Measurements from ENCODE around the gene KLHDC8A.
"Not testable (repeated sequence)": the region's sequence is repeated elsewhere in the genome, so short reads cannot be mapped to it uniquely, and the experiment has no call there.

KLHDC8A gene

GRCh38 chr1:205356440-205357139 lies at the start of gene KLHDC8A:
Gene KLHDC8A (minus strand): TSS chr1:205356922. CDS start chr1:205343604, 13,318 bp downstream.
- DNase-seq (ENCODE audit: low spot score), result no peak

GRCh38 chr1:205406252-205406651 lies 49.5 kb upstream of the KLHDC8A start:
- not testable (repeated sequence) for DNase-seq (ENCODE audit: low spot score)

GRCh38 chr1:205404484-205404883 lies 47.8 kb upstream of the KLHDC8A start:
- not testable (repeated sequence) for DNase-seq (ENCODE audit: low spot score)

- DNase-seq (ENCODE audit: low spot score), result no peak
These were observed 41.9 kb upstream of the KLHDC8A start for GRCh38 chr1:205398586-205398985.

- peak; percentile 65 for DNase-seq (ENCODE audit: low spot score)
These were observed 40.4 kb upstream of the KLHDC8A start for GRCh38 chr1:205396967-205397616.

- no peak for DNase-seq (ENCODE audit: low spot score)
These were observed 38.9 kb upstream of the KLHDC8A start for GRCh38 chr1:205395616-205396015.

GRCh38 chr1:205392650-205393049 lies 35.9 kb upstream of the KLHDC8A start:
- no peak for DNase-seq (ENCODE audit: low spot score)

- no peak for DNase-seq (ENCODE audit: low spot score)
These were observed 34.7 kb upstream of the KLHDC8A start for GRCh38 chr1:205391386-205391785.

GRCh38 chr1:205387845-205388244 lies 31.1 kb upstream of the KLHDC8A start:
- DNase-seq (ENCODE audit: low spot score), result no peak

- DNase-seq (ENCODE audit: low spot score), result not testable (repeated sequence)
These were observed 26.3 kb upstream of the KLHDC8A start for GRCh38 chr1:205382990-205383389.

GRCh38 chr1:205382561-205382960 lies 25.8 kb upstream of the KLHDC8A start:
- DNase-seq (ENCODE audit: low spot score), result no peak

- DNase-seq (ENCODE audit: low spot score), result no peak
These were observed 24.6 kb upstream of the KLHDC8A start for GRCh38 chr1:205381305-205381704.

- DNase-seq (ENCODE audit: low spot score), result no peak
These were observed 24.2 kb upstream of the KLHDC8A start for GRCh38 chr1:205380882-205381281.

- no peak for DNase-seq (ENCODE audit: low spot score)
These were observed 22.3 kb upstream of the KLHDC8A start for GRCh38 chr1:205379056-205379455.

GRCh38 chr1:205377355-205377754 lies 20.6 kb upstream of the KLHDC8A start:
- no peak for DNase-seq (ENCODE audit: low spot score)

- DNase-seq (ENCODE audit: low spot score), result peak; percentile 31
These were observed 20.0 kb upstream of the KLHDC8A start for GRCh38 chr1:205376739-205377138.

- peak; percentile 42 for DNase-seq (ENCODE audit: low spot score)
These were observed 19.3 kb upstream of the KLHDC8A start for GRCh38 chr1:205375835-205376545.

- DNase-seq (ENCODE audit: low spot score), result peak; percentile 54
These were observed 17.7 kb upstream of the KLHDC8A start for GRCh38 chr1:205374210-205375078.

GRCh38 chr1:205373798-205374175 lies 17.1 kb upstream of the KLHDC8A start:
- DNase-seq (ENCODE audit: low spot score), result no peak

- no peak for DNase-seq (ENCODE audit: low spot score)
These were observed 16.5 kb upstream of the KLHDC8A start for GRCh38 chr1:205373022-205373797.
